Left renal pelvis (tissue), 4 donors: ENCODE data around the gene TRIOBP. TPM values are rescaled to one million over a fixed set of nuclear protein-coding genes. Genes with fewer than 3 reads are reported as not detected.
"Not testable (repeated sequence)": the region's sequence is repeated elsewhere in the genome, so short reads cannot be mapped to it uniquely, and the experiment has no call there.

Experiments used
- DNase-seq, 4 donors: peaks; one replicate each; pipeline ENCODE4 v3.0.0-alpha.2; 2013; ENCODE audit warnings: low read depth in 4 of 4, low spot score in 3 of 4
- polyA plus RNA-seq, 4 donors: library from polyadenylated mRNA; unstranded; fragments of 120-200 nt; gene quantifications; one replicate each; pipeline ENCODE4 v1.2.1, GENCODE V29; 2013; ENCODE audit not compliant: insufficient read length in 4 of 4

The TRIOBP gene
- polyA plus RNA-seq, result 10 to 100 TPM; 51.8 to 86.1 (median 61.4) TPM

- DNase-seq, result peak; percentile 75 to 88 (median 80)
Measured at GRCh38 chr22:37696657-37697537, at the start of gene TRIOBP. TSS of gene TRIOBP (plus strand) at chr22:37697048. CDS start at chr22:37701366, 4,318 bp downstream.

GRCh38 chr22:37647317-37647716, 49.5 kb upstream of the TRIOBP start:
- no peak for DNase-seq

GRCh38 chr22:37647928-37648327, 48.9 kb upstream of the TRIOBP start:
- no peak for DNase-seq

GRCh38 chr22:37650463-37651136, 46.2 kb upstream of the TRIOBP start:
- no peak for DNase-seq

- no peak for DNase-seq
Measured at GRCh38 chr22:37654563-37655251, 42.1 kb upstream of the TRIOBP start.

GRCh38 chr22:37655252-37655563, 41.6 kb upstream of the TRIOBP start:
- no peak for DNase-seq

- DNase-seq, result not testable (repeated sequence)
Measured at GRCh38 chr22:37656583-37656982, 40.3 kb upstream of the TRIOBP start.

GRCh38 chr22:37657590-37658132, 39.2 kb upstream of the TRIOBP start:
- DNase-seq, result no peak

- DNase-seq, result peak; percentile 98 to 100 (median 99)
Measured at GRCh38 chr22:37658133-37659065, 38.4 kb upstream of the TRIOBP start, which contains the start of gene PDXP. TSS of gene PDXP (plus strand) at chr22:37658723. CDS start at chr22:37658783, 60 bp downstream.

GRCh38 chr22:37659066-37659896, 37.6 kb upstream of the TRIOBP start:
- DNase-seq, result no peak

- DNase-seq, result no peak
Measured at GRCh38 chr22:37659897-37660708, 36.7 kb upstream of the TRIOBP start.

- DNase-seq, result no peak
Measured at GRCh38 chr22:37660709-37661045, 36.2 kb upstream of the TRIOBP start.

GRCh38 chr22:37661160-37661924, 35.5 kb upstream of the TRIOBP start:
- DNase-seq, result no peak

- no peak for DNase-seq
Measured at GRCh38 chr22:37662039-37662438, 34.8 kb upstream of the TRIOBP start.

- no peak for DNase-seq
Measured at GRCh38 chr22:37663521-37664140, 33.2 kb upstream of the TRIOBP start.

- no peak for DNase-seq
Measured at GRCh38 chr22:37664249-37665101, 32.4 kb upstream of the TRIOBP start.
